Hepatocyte (in vitro differentiated cells): ENCODE measurements around the gene HPSE2. TPM values are rescaled to one million over a fixed set of nuclear protein-coding genes. Genes with fewer than 3 reads are reported as not detected.

Source experiments
- DNase-seq: peaks from one replicate; pipeline ENCODE4 v3.0.0-alpha.2; 2016; ENCODE audit warnings: low spot score
- H2AFZ ChIP-seq: fragments of 200-600 bp; sonication (generic); 2 replicates; pipeline ENCODE4 v1.6.0; 2016; ENCODE audit warnings: antibody characterized with exemption, mild to moderate bottlenecking
- H3K27ac ChIP-seq: fragments of 200-600 bp; sonication (generic); 2 replicates; pipeline ENCODE4 v1.5.1; 2016; ENCODE audit warnings: mild to moderate bottlenecking
- H3K27me3 ChIP-seq: fragments of 200-600 bp; sonication (generic); 2 replicates; pipeline ENCODE4 v1.6.1; 2016
- H3K36me3 ChIP-seq: fragments of 200-600 bp; sonication (generic); replicated peaks from 2 replicates; pipeline ENCODE4 v1.5.1; 2016; ENCODE audit warnings: low read depth; ENCODE audit not compliant: insufficient read depth
- H3K4me1 ChIP-seq: fragments of 200-600 bp; sonication (generic); 2 replicates; pipeline ENCODE4 v1.5.1; 2016; ENCODE audit warnings: mild to moderate bottlenecking, moderate library complexity; ENCODE audit not compliant: insufficient read depth
- H3K4me2 ChIP-seq: fragments of 200-600 bp; sonication (generic); 2 replicates; pipeline ENCODE4 v1.6.0; 2016
- H3K4me3 ChIP-seq: fragments of 200-600 bp; sonication (generic); 2 replicates; pipeline ENCODE4 v1.5.1; 2016; ENCODE audit warnings: mild to moderate bottlenecking
- H3K79me2 ChIP-seq: fragments of 200-600 bp; sonication (generic); 2 replicates; pipeline ENCODE4 v1.6.0; 2017; ENCODE audit warnings: mild to moderate bottlenecking
- H3K9me2 ChIP-seq: fragments of 200-600 bp; sonication (generic); replicated peaks from 2 replicates; pipeline ENCODE4 v1.6.0; 2017; ENCODE audit warnings: mild to moderate bottlenecking; ENCODE audit not compliant: insufficient read depth
- H3K9me3 ChIP-seq: fragments of 200-600 bp; sonication (generic); 2 replicates; pipeline ENCODE4 v1.5.1; 2016; ENCODE audit warnings: low read depth, mild to moderate bottlenecking
- H4K20me1 ChIP-seq: fragments of 200-600 bp; sonication (generic); 2 replicates; pipeline ENCODE4 v1.6.0; 2016; ENCODE audit warnings: mild to moderate bottlenecking; ENCODE audit not compliant: insufficient read depth, poor library complexity, severe bottlenecking
- CTCF ChIP-seq: fragments of 200-600 bp; sonication (generic); IDR thresholded peaks from 2 replicates; pipeline ENCODE4 v1.5.1; 2016; ENCODE audit warnings: antibody characterized with exemption, mild to moderate bottlenecking; ENCODE audit not compliant: poor library complexity
- EZH2 ChIP-seq: fragments of 200-600 bp; sonication (generic); IDR thresholded peaks from 2 replicates; pipeline ENCODE4 v1.6.1; 2016; ENCODE audit warnings: antibody characterized with exemption, mild to moderate bottlenecking, borderline replicate concordance
- EZH2phosphoT487 ChIP-seq: fragments of 200-600 bp; sonication (generic); IDR thresholded peaks from one replicate; pipeline ENCODE4 v1.6.1; 2018; ENCODE audit warnings: antibody characterized with exemption, mild to moderate bottlenecking, low read depth, moderate library complexity; ENCODE audit not compliant: unreplicated experiment, severe bottlenecking
- WGBS: methylation state at CpG from one replicate; pipeline ENCODE4 v1.1.6; 2016; ENCODE audit warnings: low lambda C conversion rate; ENCODE audit errors: missing lambda C conversion rate; 5-methylcytosine and 5-hydroxymethylcytosine counted together
- polyA plus RNA-seq: library from polyadenylated mRNA; unstranded; fragments of >200 nt; fragmentation: Nextera tagmentation; extraction: Ambion mirVana; gene quantifications from 2 replicates; pipeline ENCODE4 v1.2.1, GENCODE V29; 2016
- total RNA-seq: library from RNA; depleted of rRNA; stranded (reverse); fragments of >200 nt; gene quantifications from 2 replicates; pipeline ENCODE4 v1.2.3, GENCODE V29; 2014

Gene HPSE2
- total and polyA plus RNA-seq, 2 experiments from 2014 or later = 3.7 to 5.7 TPM

DNA sequence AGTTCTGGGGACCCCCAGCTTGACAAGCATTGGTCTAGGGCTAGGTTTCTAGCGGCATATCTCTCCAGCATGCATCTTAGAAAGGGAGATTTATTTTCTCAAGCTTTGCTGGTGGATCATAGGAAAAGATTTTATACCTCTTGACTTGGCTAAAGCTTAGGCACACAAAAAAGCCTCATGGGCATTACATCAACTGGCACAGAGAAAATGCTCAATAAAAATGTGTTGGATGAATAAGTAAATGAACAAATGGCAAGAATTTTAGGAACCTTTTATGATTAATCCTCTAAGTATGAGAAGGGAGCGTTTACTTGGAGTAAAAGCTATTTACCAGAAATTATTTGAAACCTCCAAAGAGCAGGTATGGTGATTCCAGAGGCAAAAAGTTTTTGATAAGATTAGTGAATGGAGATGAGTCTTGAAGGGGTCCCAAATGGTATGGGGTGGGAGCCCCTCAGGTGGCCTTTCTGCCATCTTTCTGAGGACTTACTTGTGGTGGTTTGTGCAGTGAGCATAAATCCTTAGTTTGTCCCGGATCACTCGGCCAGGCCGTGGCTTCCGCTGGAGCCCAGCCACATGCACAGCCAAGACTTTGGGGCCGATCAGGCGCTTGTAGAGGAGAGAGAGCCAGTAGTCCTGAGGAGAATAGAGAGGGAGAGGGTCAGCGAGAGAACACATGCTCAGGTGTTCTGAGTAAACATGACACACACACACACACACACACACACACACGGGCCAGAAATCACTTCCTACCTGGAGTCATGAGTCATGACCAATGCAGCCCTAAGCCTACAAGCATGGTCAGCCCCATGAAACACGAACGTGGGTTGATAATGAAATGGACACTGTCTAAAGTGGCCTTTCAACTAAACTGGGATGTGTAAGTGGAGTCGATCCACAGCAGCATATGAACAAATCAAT lies 745.8 kb downstream of the HPSE2 start:
- H3K9me2 ChIP-seq = no peaks in the 10 kb centered on the region
- peak; percentile 16 for DNase-seq
- no peaks in the 10 kb centered on the region for H3K79me2 ChIP-seq
- no peak overlapping the region for H3K4me3 ChIP-seq
- H4K20me1 ChIP-seq = no peaks in the 10 kb centered on the region
- H3K36me3 ChIP-seq = no peaks in the 10 kb centered on the region
- WGBS = 88% methylated on average over 13 of the region's 13 CpGs
- no peaks in the 10 kb centered on the region for H3K4me1 ChIP-seq
- H3K27me3 ChIP-seq = no peaks in the 10 kb centered on the region
- no peak overlapping the region for H3K27ac ChIP-seq
- TF ChIP-seq CTCF = no peak
- no peak for TF ChIP-seq EZH2
- no peak for TF ChIP-seq EZH2phosphoT487
- no peak overlapping the region for H3K4me2 ChIP-seq
- H3K9me3 ChIP-seq = peaks cover under 1% of the 10 kb centered on the region
- no peak overlapping the region for H2AFZ ChIP-seq

GRCh38 chr10:98488669-98489430 lies 746.8 kb downstream of the HPSE2 start:
- Histone ChIP-seq H4K20me1 (no peaks in the 10 kb centered on the region), H3K4me1 (no peaks in the 10 kb centered on the region), H3K36me3 (no peaks in the 10 kb centered on the region), H3K4me2 (no peak overlapping the region), H3K9me2 (no peaks in the 10 kb centered on the region), H2AFZ (no peak overlapping the region), H3K4me3 (no peak overlapping the region), H3K79me2 (no peaks in the 10 kb centered on the region), H3K27ac (no peak overlapping the region), H3K9me3 (no peaks in the 10 kb centered on the region), H3K27me3 (no peaks in the 10 kb centered on the region)
- DNase-seq = no peak
- WGBS = 60% methylated on average over 1 of the region's 1 CpG
- TF ChIP-seq EZH2phosphoT487 (no peak), EZH2 (no peak)

GRCh38 chr10:98487649-98488048 lies 748.0 kb downstream of the HPSE2 start:
- no peak overlapping the region for H2AFZ ChIP-seq
- no peaks in the 10 kb centered on the region for H3K9me3 ChIP-seq
- H3K4me2 ChIP-seq = no peak overlapping the region
- H3K4me1 ChIP-seq = no peaks in the 10 kb centered on the region
- H3K9me2 ChIP-seq = no peaks in the 10 kb centered on the region
- no peaks in the 10 kb centered on the region for H3K36me3 ChIP-seq
- no peak overlapping the region for H3K27ac ChIP-seq
- no peaks in the 10 kb centered on the region for H4K20me1 ChIP-seq
- H3K27me3 ChIP-seq = no peaks in the 10 kb centered on the region
- no peak overlapping the region for H3K4me3 ChIP-seq
- no peaks in the 10 kb centered on the region for H3K79me2 ChIP-seq
- TF ChIP-seq EZH2 (no peak), EZH2phosphoT487 (no peak)
- 90% methylated on average over 3 of the region's 3 CpGs for WGBS
- no peak for DNase-seq

GRCh38 chr10:98486421-98486820 lies 749.2 kb downstream of the HPSE2 start:
- Histone ChIP-seq H3K4me2 (no peak overlapping the region), H3K27me3 (no peaks in the 10 kb centered on the region), H3K79me2 (no peaks in the 10 kb centered on the region), H3K9me2 (no peaks in the 10 kb centered on the region), H3K27ac (peak overlapping the region; percentile 25), H2AFZ (no peak overlapping the region), H3K4me3 (no peak overlapping the region), H3K4me1 (no peaks in the 10 kb centered on the region), H4K20me1 (no peaks in the 10 kb centered on the region), H3K36me3 (no peaks in the 10 kb centered on the region), H3K9me3 (no peaks in the 10 kb centered on the region)
- WGBS = 82% methylated on average over 3 of the region's 3 CpGs
- TF ChIP-seq CTCF (no peak), EZH2phosphoT487 (no peak), EZH2 (no peak)
- no peak for DNase-seq
